HFF-Myc (cell line): ENCODE data around the gene GLCCI1.
"Not testable (repeated sequence)": the region's sequence is repeated elsewhere in the genome, so short reads cannot be mapped to it uniquely, and the experiment has no call there.

Source experiments
- DNase-seq: peaks from one replicate; pipeline ENCODE4 v3.0.0-alpha.2; 2011; ENCODE audit warnings: low read depth; ENCODE audit errors: extremely low read depth
- H3K4me3 ChIP-seq: replicated peaks from 2 replicates; pipeline ENCODE4 v1.5.1; 2011; ENCODE audit warnings: low read depth, mild to moderate bottlenecking, control low read depth, low read length
- CTCF ChIP-seq: IDR thresholded peaks from 2 replicates; pipeline ENCODE4 v1.5.1; 2012; ENCODE audit warnings: mild to moderate bottlenecking, low read depth, low read length, control low read depth; ENCODE audit errors: missing control alignments

The GLCCI1 gene

GRCh38 chr7:7984424-7984823 lies 15.8 kb downstream of the GLCCI1 start:
- no peak for DNase-seq
- TF ChIP-seq CTCF, result no peak
- no peak overlapping the region for H3K4me3 ChIP-seq

- TF ChIP-seq CTCF, result no peak
- DNase-seq, result no peak
- H3K4me3 ChIP-seq, result no peak overlapping the region
These were observed 20.1 kb downstream of the GLCCI1 start for GRCh38 chr7:7988706-7989105.

- H3K4me3 ChIP-seq, result no peak overlapping the region
- DNase-seq, result no peak
- TF ChIP-seq CTCF, result no peak
These were observed 20.5 kb downstream of the GLCCI1 start for GRCh38 chr7:7989133-7989532.

- DNase-seq, result no peak
- no peak for TF ChIP-seq CTCF
- no peak overlapping the region for H3K4me3 ChIP-seq
These were observed 21.2 kb downstream of the GLCCI1 start for GRCh38 chr7:7989616-7990440.

- TF ChIP-seq CTCF, result no peak
- DNase-seq, result no peak
- no peak overlapping the region for H3K4me3 ChIP-seq
These were observed 21.8 kb downstream of the GLCCI1 start for GRCh38 chr7:7990441-7990761.

- H3K4me3 ChIP-seq, result no peak overlapping the region
- no peak for DNase-seq
- TF ChIP-seq CTCF, result no peak
These were observed 23.9 kb downstream of the GLCCI1 start for GRCh38 chr7:7992506-7992905.

- not testable (repeated sequence) for DNase-seq, H3K4me3 ChIP-seq
These were observed 26.8 kb downstream of the GLCCI1 start for GRCh38 chr7:7995348-7995747.
